H9 (cell line): ENCODE measurements around the gene PHF5A. TPM values are rescaled to one million over a fixed set of nuclear protein-coding genes. Genes with fewer than 3 reads are reported as not detected.

Source experiments
- DNase-seq: peaks from one replicate; pipeline ENCODE4 v3.0.0-alpha.2; 2017
- H2AFZ ChIP-seq: one replicate; pipeline ENCODE4 v1.6.1; 2013; ENCODE audit warnings: mild to moderate bottlenecking, low read length, control low read depth, moderate library complexity
- H2AK5ac ChIP-seq: 2 replicates; pipeline ENCODE4 v1.6.1; 2013; ENCODE audit warnings: low read length, control low read depth, mixed read lengths; ENCODE audit not compliant: insufficient read length
- H2BK120ac ChIP-seq: one replicate; pipeline ENCODE4 v1.6.1; 2013; ENCODE audit warnings: low read depth, mild to moderate bottlenecking, low read length, control low read depth, inconsistent platforms; ENCODE audit not compliant: poor library complexity, severe bottlenecking
- H2BK12ac ChIP-seq: 2 replicates; pipeline ENCODE4 v1.6.1; 2013; ENCODE audit warnings: low read length, control low read depth, mixed read lengths, low read depth; ENCODE audit not compliant: insufficient read length
- H2BK15ac ChIP-seq: 2 replicates; pipeline ENCODE4 v1.6.1; 2013; ENCODE audit warnings: low read depth, low read length, control low read depth
- H2BK20ac ChIP-seq: one replicate; pipeline ENCODE4 v1.6.1; 2013; ENCODE audit warnings: low read depth, mild to moderate bottlenecking, low read length, control low read depth, inconsistent platforms; ENCODE audit not compliant: poor library complexity, severe bottlenecking
- H2BK5ac ChIP-seq: 2 replicates; pipeline ENCODE4 v1.6.1; 2013; ENCODE audit warnings: low read length, control low read depth, mixed read lengths; ENCODE audit not compliant: insufficient read length
- H3K14ac ChIP-seq: 2 replicates; pipeline ENCODE4 v1.6.1; 2013; ENCODE audit warnings: low read length, control low read depth; ENCODE audit not compliant: insufficient read depth
- H3K18ac ChIP-seq: 2 replicates; pipeline ENCODE4 v1.6.1; 2013; ENCODE audit warnings: low read depth, mild to moderate bottlenecking, mixed read lengths, low read length, control low read depth; ENCODE audit not compliant: insufficient read length
- H3K23ac ChIP-seq: 2 replicates; pipeline ENCODE4 v1.6.1; 2013; ENCODE audit warnings: low read length, control low read depth, mixed read lengths, low read depth; ENCODE audit not compliant: insufficient read length
- H3K23me2 ChIP-seq: 2 replicates; pipeline ENCODE4 v1.6.1; 2013; ENCODE audit warnings: low read depth, mild to moderate bottlenecking, mixed read lengths, low read length, control low read depth; ENCODE audit not compliant: insufficient read length, poor library complexity, severe bottlenecking
- H3K27ac ChIP-seq: 2 replicates; pipeline ENCODE4 v1.5.1; 2013; ENCODE audit warnings: low read length, control low read depth, mixed read lengths, low read depth; ENCODE audit not compliant: insufficient read length
- H3K27me3 ChIP-seq: 2 replicates; pipeline ENCODE4 v1.6.1; 2013; ENCODE audit warnings: low read length, control low read depth, inconsistent platforms; ENCODE audit not compliant: insufficient read depth
- H3K4ac ChIP-seq: 2 replicates; pipeline ENCODE4 v1.6.1; 2013; ENCODE audit warnings: low read depth, mild to moderate bottlenecking, control low read depth, inconsistent platforms, low read length, moderate library complexity
- H3K4me1 ChIP-seq: 2 replicates; pipeline ENCODE4 v1.6.1; 2013; ENCODE audit warnings: low read length, control low read depth, inconsistent platforms; ENCODE audit not compliant: insufficient read depth
- H3K4me2 ChIP-seq: 2 replicates; pipeline ENCODE4 v1.6.1; 2013; ENCODE audit warnings: low read length, control low read depth, mixed read lengths; ENCODE audit not compliant: insufficient read length, insufficient read depth
- H3K56ac ChIP-seq: 2 replicates; pipeline ENCODE4 v1.6.1; 2013; ENCODE audit warnings: low read depth, mild to moderate bottlenecking, mixed read lengths, low read length, control low read depth; ENCODE audit not compliant: insufficient read length
- H3K79me1 ChIP-seq: 2 replicates; pipeline ENCODE4 v1.6.1; 2013; ENCODE audit warnings: low read depth, mild to moderate bottlenecking, moderate library complexity, low read length, control low read depth, inconsistent platforms; ENCODE audit not compliant: insufficient read depth, poor library complexity, severe bottlenecking
- H3K79me2 ChIP-seq: 2 replicates; pipeline ENCODE4 v1.6.1; 2013; ENCODE audit warnings: low read length, control low read depth, inconsistent platforms; ENCODE audit not compliant: insufficient read depth
- H3K9ac ChIP-seq: 2 replicates; pipeline ENCODE4 v1.6.1; 2013; ENCODE audit warnings: low read length, control low read depth, mixed read lengths; ENCODE audit not compliant: insufficient read length; ENCODE audit errors: extremely low read depth
- H3K9me3 ChIP-seq: one replicate; pipeline ENCODE4 v1.6.1; 2013; ENCODE audit warnings: low read depth, low read length, inconsistent platforms; ENCODE audit not compliant: control insufficient read depth
- H3T11ph ChIP-seq: one replicate; pipeline ENCODE4 v1.6.1; 2013; ENCODE audit warnings: mild to moderate bottlenecking, low read length, control low read depth, inconsistent platforms
- H4K20me1 ChIP-seq: one replicate; pipeline ENCODE4 v1.6.1; 2013; ENCODE audit not compliant: control insufficient read depth, insufficient read length, insufficient read depth
- H4K5ac ChIP-seq: 2 replicates; pipeline ENCODE4 v1.6.1; 2013; ENCODE audit warnings: low read depth, mild to moderate bottlenecking, mixed read lengths, low read length, control low read depth; ENCODE audit not compliant: insufficient read length
- H4K8ac ChIP-seq: replicated peaks from 2 replicates; pipeline ENCODE4 v1.6.1; 2013; ENCODE audit warnings: low read length, control low read depth, mixed read lengths, low read depth; ENCODE audit not compliant: insufficient read length
- H4K91ac ChIP-seq: 2 replicates; pipeline ENCODE4 v1.6.1; 2013; ENCODE audit warnings: low read depth, mild to moderate bottlenecking, moderate library complexity, mixed read lengths, low read length, control low read depth; ENCODE audit not compliant: insufficient read length
- H3K27ac Mint-ChIP-seq, 3 experiments: 2 replicates in 2 of 3; 3 replicates in 1 of 3; pipeline ENCODE4 v1.8.0; 2020 to 2021; ENCODE audit warnings: mixed read lengths in 3 of 3, mild to moderate bottlenecking in 1 of 3, moderate library complexity in 1 of 3
- H3K27me3 Mint-ChIP-seq: 2 replicates; pipeline ENCODE4 v1.8.0; 2021; ENCODE audit warnings: low read depth, mild to moderate bottlenecking, moderate library complexity, mixed read lengths
- H3K36me3 Mint-ChIP-seq, 3 experiments: 2 replicates in 2 of 3; 3 replicates in 1 of 3; pipeline ENCODE4 v1.8.0; 2020 to 2021; ENCODE audit warnings: low read depth in 3 of 3, mixed read lengths in 3 of 3; ENCODE audit not compliant: insufficient read depth in 1 of 3
- H3K4me1 Mint-ChIP-seq, 2 experiments: 2 replicates each; pipeline ENCODE4 v1.8.0; 2020; ENCODE audit warnings: mixed read lengths in 2 of 2
- H3K4me3 Mint-ChIP-seq, 2 experiments: 2 replicates in 1 of 2; 3 replicates in 1 of 2; pipeline ENCODE4 v1.8.0; 2020 to 2021; ENCODE audit warnings: mild to moderate bottlenecking in 2 of 2, mixed read lengths in 2 of 2, moderate library complexity in 1 of 2
- H3K9me3 Mint-ChIP-seq, 2 experiments: 2 replicates in 1 of 2; 3 replicates in 1 of 2; pipeline ENCODE4 v1.8.0; 2020; ENCODE audit warnings: mild to moderate bottlenecking in 2 of 2, mixed read lengths in 2 of 2, moderate library complexity in 1 of 2
- CTCF ChIP-seq: fragments of 200-600 bp; sonication (generic); conservative IDR thresholded peaks from 3 replicates; pipeline ENCODE4 v1.8.0; 2021; ENCODE audit warnings: antibody characterized with exemption, mild to moderate bottlenecking
- WGBS: extraction: QIAGEN DNeasy Blood & Tissue Kit; methylation state at CpG from one replicate; pipeline ENCODE4 v1.1.7; 2013; ENCODE audit warnings: missing lambda C conversion rate, low lambda C conversion rate, mixed read lengths; ENCODE audit not compliant: insufficient read length; ENCODE audit errors: extremely low coverage; 5-methylcytosine and 5-hydroxymethylcytosine counted together
- total RNA-seq: library from RNA; stranded (reverse); gene quantifications from 2 replicates; pipeline ENCODE4 v1.2.1, GENCODE V29; 2021

Gene PHF5A
- total RNA-seq, 1 experiment from 2014 or later = 114 TPM

DNA sequence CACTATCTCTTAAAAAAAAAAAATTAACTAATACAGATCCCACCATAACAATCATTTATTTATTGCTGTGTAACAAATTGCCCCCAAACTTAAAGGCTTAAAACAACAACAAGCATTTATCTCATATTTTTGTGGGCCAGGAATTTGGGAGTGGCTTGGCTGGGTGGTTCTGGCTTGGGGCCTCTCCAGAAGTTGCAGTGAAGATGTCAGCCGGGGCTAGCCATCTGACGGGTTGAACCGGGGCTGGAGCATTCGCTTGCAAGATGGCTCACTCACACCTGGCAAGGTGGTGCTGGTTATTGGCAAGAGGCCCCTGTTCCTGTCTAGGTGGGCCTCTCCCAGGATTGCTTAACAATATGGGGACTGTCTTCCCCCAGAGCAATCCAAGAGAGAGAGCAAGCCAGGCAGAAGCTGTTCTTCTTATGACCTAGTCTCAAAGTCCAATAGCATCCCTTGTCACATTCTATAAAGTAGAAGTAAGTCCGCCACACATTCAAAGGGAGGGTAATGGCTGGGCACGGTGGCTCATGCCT is 29.9 kb upstream of the PHF5A start:
- WGBS = no CpG with 5 or more reads among the region's 6 CpGs
- no peak overlapping the region for H2BK5ac ChIP-seq
- no peaks in the 10 kb centered on the region for H3K9me3 Mint-ChIP-seq

More for the DNA sequence above, 29.9 kb upstream of the PHF5A start:
- no peaks in the 10 kb centered on the region for H3K27me3 Mint-ChIP-seq
- Histone ChIP-seq H3K4me1 (no peaks in the 10 kb centered on the region), H4K91ac (no peak overlapping the region), H3K56ac (no peak overlapping the region), H2BK12ac (no peak overlapping the region), H3K4me2 (no peak overlapping the region), H2AFZ (no peak overlapping the region), H2BK15ac (no peak overlapping the region), H3K18ac (no peak overlapping the region), H3K27ac (no peak overlapping the region), H3K23ac (no peak overlapping the region), H3K4ac (no peak overlapping the region), H3K9me3 (no peaks in the 10 kb centered on the region), H2BK120ac (no peak overlapping the region), H3K79me1 (peaks cover under 1% of the 10 kb centered on the region), H4K20me1 (no peaks in the 10 kb centered on the region), H3K23me2 (no peaks in the 10 kb centered on the region), H3T11ph (no peak overlapping the region), H3K79me2 (no peaks in the 10 kb centered on the region; the same call in 1 of the 2 replicates), H2AK5ac (no peak overlapping the region), H3K9ac (no peak overlapping the region), H4K8ac (no peak overlapping the region), H4K5ac (no peak overlapping the region), H2BK20ac (no peak overlapping the region), H3K14ac (no peak overlapping the region), H3K27me3 (no peaks in the 10 kb centered on the region)
- no peak for DNase-seq
- no peaks in the 10 kb centered on the region for H3K4me1 Mint-ChIP-seq
- peaks cover 1 to 20% (median 19%) of the 10 kb centered on the region in 3 experiments; a peak in 5 of 7 replicates for H3K36me3 Mint-ChIP-seq
- no peak for TF ChIP-seq CTCF
- H3K4me3 Mint-ChIP-seq = no peak overlapping the region
- H3K27ac Mint-ChIP-seq = peak overlapping the region in 1 of 3 experiments; percentile 44; a peak in 2 of 7 replicates
